ENCODE data around the gene RPS15. TPM values are rescaled to one million over a fixed set of nuclear protein-coding genes. Genes with fewer than 3 reads are reported as not detected.
A peak's percentile ranks its signal among the peaks of the same experiment; 100 is the strongest.
"Not testable (repeated sequence)": the region's sequence is repeated elsewhere in the genome, so short reads cannot be mapped to it uniquely, and the experiment has no call there.

Gene RPS15
- polyA plus RNA-seq, 6 donors from 2014 or later: 2,496 to 3,315 (median 3,022) TPM

GRCh38 chr19:1418496-1418775 is 19.8 kb upstream of the RPS15 start:
- ATAC-seq (ENCODE audit: low read depth in 2 of 2) (no peak), DNase-seq (no peak)
- H3K9me3 Mint-ChIP-seq: no peaks in the 10 kb centered on the region
- no peaks in the 10 kb centered on the region for H3K27me3 Mint-ChIP-seq
- H3K36me3 Mint-ChIP-seq: peaks cover 5 to 11% of the 10 kb centered on the region in 2 donors
- no peak overlapping the region for H3K4me3 Mint-ChIP-seq
- H3K27ac Mint-ChIP-seq: no peak overlapping the region
- H3K4me1 Mint-ChIP-seq: peaks cover 25 to 40% (median 33%) of the 10 kb centered on the region in 3 donors

- peak overlapping the region in 1 of 6 donors; percentile 34 for H3K27ac Mint-ChIP-seq
- H3K4me3 Mint-ChIP-seq: no peak overlapping the region
- peaks cover 5 to 11% of the 10 kb centered on the region in 2 donors for H3K36me3 Mint-ChIP-seq
These were observed 19.1 kb upstream of the RPS15 start for GRCh38 chr19:1418951-1419738.

GRCh38 chr19:1420085-1420484 is 18.1 kb upstream of the RPS15 start:
- H3K27ac Mint-ChIP-seq; DNase-seq; H3K9me3 Mint-ChIP-seq; ATAC-seq (ENCODE audit: low read depth in 2 of 2); H3K4me3 Mint-ChIP-seq; H3K27me3 Mint-ChIP-seq: not testable (repeated sequence)
- H3K36me3 Mint-ChIP-seq: peaks cover 5 to 11% of the 10 kb centered on the region in 2 donors
- H3K4me1 Mint-ChIP-seq: peaks cover 22 to 36% (median 24%) of the 10 kb centered on the region in 3 donors

More at GRCh38 chr19:1418951-1419738, 19.1 kb upstream of the RPS15 start:
- peaks cover 24 to 33% (median 27%) of the 10 kb centered on the region in 3 donors for H3K4me1 Mint-ChIP-seq
- no peaks in the 10 kb centered on the region for H3K27me3 Mint-ChIP-seq
- H3K9me3 Mint-ChIP-seq: no peaks in the 10 kb centered on the region
- ATAC-seq (ENCODE audit: low read depth in 2 of 2) (no peak), DNase-seq (no peak)

GRCh38 chr19:1420590-1420989 is 17.6 kb upstream of the RPS15 start:
- Mint-ChIP-seq H3K4me1 (peaks cover 21 to 31% (median 22%) of the 10 kb centered on the region in 3 donors), H3K4me3 (no peak overlapping the region), H3K36me3 (peaks cover 5 to 11% of the 10 kb centered on the region in 2 donors), H3K27ac (peak overlapping the region in 1 of 6 donors; percentile 79), H3K27me3 (no peaks in the 10 kb centered on the region), H3K9me3 (no peaks in the 10 kb centered on the region)
- DNase-seq: no peak
- no peak for ATAC-seq (ENCODE audit: low read depth in 2 of 2)

- H3K4me3 Mint-ChIP-seq: no peak overlapping the region
- H3K36me3 Mint-ChIP-seq: peaks cover 5 to 11% of the 10 kb centered on the region in 2 donors
- no peak overlapping the region for H3K27ac Mint-ChIP-seq
These were observed 16.8 kb upstream of the RPS15 start for GRCh38 chr19:1421218-1421957.

GRCh38 chr19:1421958-1422305 is 16.3 kb upstream of the RPS15 start:
- H3K4me3 Mint-ChIP-seq: no peak overlapping the region
- H3K36me3 Mint-ChIP-seq: peaks cover 5 to 11% of the 10 kb centered on the region in 2 donors
- H3K27me3 Mint-ChIP-seq: no peaks in the 10 kb centered on the region
- peaks cover 12 to 20% (median 13%) of the 10 kb centered on the region in 3 donors for H3K4me1 Mint-ChIP-seq
- no peak overlapping the region for H3K27ac Mint-ChIP-seq
- no peak for DNase-seq
- no peaks in the 10 kb centered on the region for H3K9me3 Mint-ChIP-seq
- ATAC-seq (ENCODE audit: low read depth in 2 of 2): no peak

More at GRCh38 chr19:1421218-1421957, 16.8 kb upstream of the RPS15 start:
- DNase-seq (no peak), ATAC-seq (ENCODE audit: low read depth in 2 of 2) (no peak)
- peaks cover 13 to 23% (median 17%) of the 10 kb centered on the region in 3 donors for H3K4me1 Mint-ChIP-seq
- H3K27me3 Mint-ChIP-seq: no peaks in the 10 kb centered on the region
- no peaks in the 10 kb centered on the region for H3K9me3 Mint-ChIP-seq

- DNase-seq (no peak), ATAC-seq (ENCODE audit: low read depth in 2 of 2) (no peak)
- H3K4me1 Mint-ChIP-seq: peaks cover 9 to 15% (median 12%) of the 10 kb centered on the region in 3 donors
- no peak overlapping the region for H3K27ac Mint-ChIP-seq
- no peak overlapping the region for H3K4me3 Mint-ChIP-seq
- H3K27me3 Mint-ChIP-seq: no peaks in the 10 kb centered on the region
- H3K36me3 Mint-ChIP-seq: peaks cover 5 to 11% of the 10 kb centered on the region in 2 donors
- H3K9me3 Mint-ChIP-seq: no peaks in the 10 kb centered on the region
These were observed 15.8 kb upstream of the RPS15 start for GRCh38 chr19:1422360-1422759.

- ATAC-seq (ENCODE audit: low read depth in 2 of 2) (no peak), DNase-seq (no peak)
- Mint-ChIP-seq H3K27ac (no peak overlapping the region), H3K27me3 (no peaks in the 10 kb centered on the region), H3K9me3 (no peaks in the 10 kb centered on the region), H3K36me3 (peaks cover 5 to 11% of the 10 kb centered on the region in 2 donors), H3K4me3 (no peak overlapping the region), H3K4me1 (peaks cover 7 to 12% (median 9%) of the 10 kb centered on the region in 3 donors)
These were observed 15.3 kb upstream of the RPS15 start for GRCh38 chr19:1422943-1423342.

GRCh38 chr19:1423436-1424191 is 14.6 kb upstream of the RPS15 start:
- Mint-ChIP-seq H3K27me3 (no peaks in the 10 kb centered on the region), H3K4me1 (peaks cover 7 to 12% (median 9%) of the 10 kb centered on the region in 3 donors), H3K27ac (no peak overlapping the region), H3K4me3 (no peak overlapping the region), H3K36me3 (peaks cover 5 to 11% of the 10 kb centered on the region in 2 donors), H3K9me3 (no peaks in the 10 kb centered on the region)
- ATAC-seq (ENCODE audit: low read depth in 2 of 2): no peak
- no peak for DNase-seq

- Mint-ChIP-seq H3K9me3 (no peaks in the 10 kb centered on the region), H3K27me3 (no peaks in the 10 kb centered on the region), H3K4me3 (no peak overlapping the region), H3K36me3 (peaks cover 4 to 11% of the 10 kb centered on the region in 2 donors), H3K27ac (peak overlapping the region in 1 of 6 donors; percentile 49), H3K4me1 (peaks cover 3 to 9% (median 8%) of the 10 kb centered on the region in 3 donors)
- no peak for DNase-seq
- no peak for ATAC-seq (ENCODE audit: low read depth in 2 of 2)
These were observed 13.8 kb upstream of the RPS15 start for GRCh38 chr19:1424192-1424955.

- peak overlapping the region in 2 of 6 donors; percentile 12 to 49 for H3K27ac Mint-ChIP-seq
- no peaks in the 10 kb centered on the region for H3K9me3 Mint-ChIP-seq
- peak overlapping the region in 1 of 8 donors; percentile 42 for H3K4me3 Mint-ChIP-seq
- peaks cover 0 to 9% (median 8%) of the 10 kb centered on the region in 3 donors for H3K4me1 Mint-ChIP-seq
- ATAC-seq (ENCODE audit: low read depth in 2 of 2) (no peak), DNase-seq (no peak)
- no peaks in the 10 kb centered on the region for H3K27me3 Mint-ChIP-seq
- H3K36me3 Mint-ChIP-seq: peaks cover 0 to 11% of the 10 kb centered on the region in 2 donors
These were observed 12.9 kb upstream of the RPS15 start for GRCh38 chr19:1425102-1425837.

GRCh38 chr19:1425902-1426301 is 12.3 kb upstream of the RPS15 start:
- Mint-ChIP-seq H3K4me3 (no peak overlapping the region), H3K9me3 (no peaks in the 10 kb centered on the region), H3K27ac (peak overlapping the region in 1 of 6 donors; percentile 26), H3K36me3 (peaks cover 0 to 11% of the 10 kb centered on the region in 2 donors), H3K4me1 (peaks cover 0 to 9% (median 8%) of the 10 kb centered on the region in 3 donors), H3K27me3 (no peaks in the 10 kb centered on the region)
- DNase-seq: no peak
- ATAC-seq (ENCODE audit: low read depth in 2 of 2): no peak
